Adrenal gland (tissue), 12 donors: ENCODE results near the gene IKZF5. TPM values are rescaled to one million over a fixed set of nuclear protein-coding genes. Genes with fewer than 3 reads are reported as not detected.

Source experiments
- DNase-seq, 7 donors: peaks; one replicate each; pipeline ENCODE4 v3.0.0-alpha.2; 2019 to 2020
- H3K27ac ChIP-seq, 5 donors: fragments of 200-600 bp; sonication (generic) in 4 of 5; 1 replicate in 3 of 5; 2 replicates in 2 of 5; pipeline versions ENCODE4 v1.5.1 to v1.8.0; 2016 to 2020; ENCODE audit warnings: mild to moderate bottlenecking in 1 of 5
- H3K27me3 ChIP-seq: fragments of 200-600 bp; 2 replicates; pipeline ENCODE4 v1.8.0; 2021
- H3K36me3 ChIP-seq, 2 donors: fragments of 200-600 bp; replicated peaks in 1 of 2; 1 replicate in 1 of 2; 2 replicates in 1 of 2; pipeline versions ENCODE4 v1.5.1 to v1.8.0; 2018 to 2022
- H3K4me1 ChIP-seq, 2 donors: fragments of 200-600 bp; replicated peaks in 1 of 2; 1 replicate in 1 of 2; 2 replicates in 1 of 2; pipeline versions ENCODE4 v1.5.1 to v1.8.0; 2018 to 2021
- H3K4me3 ChIP-seq, 4 donors: fragments of 200-600 bp; sonication (generic) in 3 of 4; one replicate each; pipeline ENCODE4 v1.5.1; 2016 to 2018
- H3K9me3 ChIP-seq, 3 donors: fragments of 200-600 bp; sonication (generic) in 1 of 3; replicated peaks in 1 of 3; 1 replicate in 2 of 3; 2 replicates in 1 of 3; pipeline versions ENCODE4 v1.5.1 to v1.8.0; 2016 to 2021
- POLR2A ChIP-seq, 2 donors: fragments of 450-650 bp; IDR thresholded peaks; one replicate each; pipeline ENCODE4 v1.6.1; 2017; ENCODE audit warnings: antibody characterized with exemption in 2 of 2, mild to moderate bottlenecking in 2 of 2, moderate library complexity in 1 of 2
- WGBS, 4 donors: extraction: QIAGEN DNeasy Blood & Tissue Kit in 2 of 4; methylation state at CpG; one replicate each; pipeline versions ENCODE4 v1.1.5 to v1.1.7; 2013 to 2017; 5-methylcytosine and 5-hydroxymethylcytosine counted together
- intact Hi-C, 2 donors: fragments of 100-400 bp; cut with DNase I; formaldehyde crosslinking; loops; one replicate each; pipeline versions ENCODE4 v1.14.1 to v1.15.0; 2022 to 2023
- polyA plus RNA-seq, 3 donors: library from polyadenylated mRNA; stranded (reverse); fragments of 200-250 nt in 2 of 3; fragments of 350-450 nt in 1 of 3; fragmentation: Illumina TruSeq in 1 of 3; extraction: RNeasy Lipid Tissue Mini Kit (QIAGEN cat#74804) in 1 of 3; gene quantifications; one replicate each; pipeline ENCODE4 v1.2.3, GENCODE V29; 2013 to 2014
- total RNA-seq, 9 donors: library from RNA; depleted of rRNA in 4 of 9; stranded (reverse); fragments of >200 nt in 4 of 9; fragments of 120-200 nt in 1 of 9; fragmentation: NEBNext Ultra II Directional in 1 of 9; extraction: Animal tissue kit (Norgen Biotek cat#: 25700) in 1 of 9; gene quantifications; one replicate each; pipeline versions ENCODE4 v1.1.0 to v1.2.4, GENCODE V29; 2013 to 2023
- TF ChIP-seq, protein P1 (sequence below), 6 experiments: fragments of 450-650 bp in 4 of 6; fragments of 200-600 bp in 2 of 6; sonication (generic) in 1 of 6; IDR thresholded peaks; 1 replicate in 5 of 6; 2 replicates in 1 of 6; pipeline versions ENCODE4 v1.5.1 to v1.8.0; 2016 to 2021; ENCODE audit warnings: antibody characterized with exemption in 6 of 6, mild to moderate bottlenecking in 2 of 6, moderate library complexity in 1 of 6
- donor health status: healthy with polysubstance abuse.
- donor health status: Bipolar disorder and iron deficiency.
- donor health status: DM: yes; HTN: yes; CAD: no.
- donor health status: DM: no; HTN: no; CAD: no.
- donor health status: DM: no; HTN: no; CAD: no.
- donor health status: DM: yes; HTN: yes; CAD: no.

The IKZF5 gene
- total and polyA plus RNA-seq, 12 donors, result 3.3 to 20.0 (median 12.0) TPM

GRCh38 chr10:122997864-122998263, 10.7 kb downstream of the IKZF5 start:
- Histone ChIP-seq H3K4me3 (no peak overlapping the region), H3K36me3 (peaks cover 0 to 21% of the 10 kb centered on the region in 2 donors), H3K4me1 (peaks cover 0 to 4% of the 10 kb centered on the region in 2 donors), H3K9me3 (no peaks in the 10 kb centered on the region), H3K27me3 (no peaks in the 10 kb centered on the region), H3K27ac (no peak overlapping the region)
- WGBS, 4 donors, result 87 to 92% (median 89%) methylated on average over 3 of the region's 3 CpGs
- DNase-seq, result no peak
- intact Hi-C loops, result no loop called here
- TF ChIP-seq, protein P1, sequence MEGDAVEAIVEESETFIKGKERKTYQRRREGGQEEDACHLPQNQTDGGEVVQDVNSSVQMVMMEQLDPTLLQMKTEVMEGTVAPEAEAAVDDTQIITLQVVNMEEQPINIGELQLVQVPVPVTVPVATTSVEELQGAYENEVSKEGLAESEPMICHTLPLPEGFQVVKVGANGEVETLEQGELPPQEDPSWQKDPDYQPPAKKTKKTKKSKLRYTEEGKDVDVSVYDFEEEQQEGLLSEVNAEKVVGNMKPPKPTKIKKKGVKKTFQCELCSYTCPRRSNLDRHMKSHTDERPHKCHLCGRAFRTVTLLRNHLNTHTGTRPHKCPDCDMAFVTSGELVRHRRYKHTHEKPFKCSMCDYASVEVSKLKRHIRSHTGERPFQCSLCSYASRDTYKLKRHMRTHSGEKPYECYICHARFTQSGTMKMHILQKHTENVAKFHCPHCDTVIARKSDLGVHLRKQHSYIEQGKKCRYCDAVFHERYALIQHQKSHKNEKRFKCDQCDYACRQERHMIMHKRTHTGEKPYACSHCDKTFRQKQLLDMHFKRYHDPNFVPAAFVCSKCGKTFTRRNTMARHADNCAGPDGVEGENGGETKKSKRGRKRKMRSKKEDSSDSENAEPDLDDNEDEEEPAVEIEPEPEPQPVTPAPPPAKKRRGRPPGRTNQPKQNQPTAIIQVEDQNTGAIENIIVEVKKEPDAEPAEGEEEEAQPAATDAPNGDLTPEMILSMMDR (IDR thresholded peaks at IDR 0.05), result no peak
- no peak for TF ChIP-seq POLR2A (IDR thresholded peaks at IDR 0.05)

DNA sequence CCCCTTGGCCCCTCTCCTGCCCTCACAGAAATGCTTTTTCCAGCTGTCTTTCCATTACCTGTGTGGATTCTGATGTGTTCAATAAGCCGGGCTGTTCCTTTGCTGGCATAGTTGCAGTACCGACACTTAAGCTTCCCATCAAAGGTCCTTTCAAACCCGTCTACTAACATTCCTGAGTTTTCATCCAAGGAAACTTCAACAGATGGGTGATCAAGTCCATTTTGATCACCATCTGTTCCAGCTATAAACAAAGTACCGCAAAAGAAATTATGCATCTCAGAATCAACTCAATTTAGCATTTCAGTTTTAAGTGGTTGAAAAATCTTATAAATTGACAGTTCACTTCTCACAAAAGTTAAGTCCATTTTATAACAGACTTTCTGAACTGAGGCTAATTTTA, 12.7 kb downstream of the IKZF5 start:
- Histone ChIP-seq H3K4me3 (no peak overlapping the region), H3K9me3 (no peaks in the 10 kb centered on the region), H3K4me1 (peaks cover 0 to 4% of the 10 kb centered on the region in 2 donors), H3K27me3 (no peaks in the 10 kb centered on the region), H3K36me3 (peaks cover 0 to 21% of the 10 kb centered on the region in 2 donors), H3K27ac (no peak overlapping the region)
- intact Hi-C loops, result no loop called here
- DNase-seq, result no peak
- TF ChIP-seq POLR2A (IDR thresholded peaks at IDR 0.05), result no peak
- TF ChIP-seq, protein P1 (IDR thresholded peaks at IDR 0.05), result no peak
- 96 to 100% (median 97%) methylated on average over 4 of the region's 4 CpGs for WGBS, 4 donors

- peaks cover 0 to 21% of the 10 kb centered on the region in 2 donors for H3K36me3 ChIP-seq
- intact Hi-C loops, result no loop called here
- WGBS, 4 donors, result 94 to 100% (median 95%) methylated on average over 5 to 6 of the region's 6 CpGs
Measured at GRCh38 chr10:122993797-122994336, 14.7 kb downstream of the IKZF5 start.

DNA sequence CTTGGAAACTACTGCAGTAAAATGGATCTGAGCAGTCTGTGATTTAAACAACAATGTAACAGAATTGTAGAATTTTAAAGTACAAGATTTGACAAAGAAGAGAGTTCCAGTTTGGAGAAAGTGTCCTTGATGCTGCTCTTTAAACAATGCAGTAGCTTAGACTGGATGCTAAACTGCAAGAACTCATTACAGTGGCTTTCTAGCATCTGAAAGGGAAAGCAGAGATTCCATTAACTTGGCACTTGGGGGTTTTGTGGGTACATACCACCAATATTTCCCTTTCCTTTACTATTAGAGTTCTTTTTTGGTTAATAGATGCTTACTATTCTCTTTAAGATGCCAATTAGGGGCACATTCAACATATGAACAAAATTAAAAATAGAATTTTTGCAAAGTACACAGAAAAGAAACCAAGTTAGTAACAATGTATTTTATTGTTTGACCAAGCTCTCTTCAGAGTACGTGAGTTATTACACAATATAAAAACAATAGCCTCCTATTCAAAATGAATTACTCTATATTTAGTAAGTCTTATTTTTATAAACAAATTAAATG, 16.5 kb downstream of the IKZF5 start:
- H3K4me1 ChIP-seq, result no peaks in the 10 kb centered on the region
- intact Hi-C loops, result no loop called here
- H3K36me3 ChIP-seq, result peaks cover 0 to 21% of the 10 kb centered on the region in 2 donors
- DNase-seq, result no peak
- TF ChIP-seq, protein P1 (IDR thresholded peaks at IDR 0.05), result no peak
- TF ChIP-seq POLR2A (IDR thresholded peaks at IDR 0.05), result no peak
- 70 to 88% (median 78%) methylated on average over 1 of the region's 1 CpG for WGBS, 4 donors
- no peak overlapping the region for H3K4me3 ChIP-seq
- H3K9me3 ChIP-seq, result no peaks in the 10 kb centered on the region
- no peak overlapping the region for H3K27ac ChIP-seq
- H3K27me3 ChIP-seq, result no peaks in the 10 kb centered on the region

More at GRCh38 chr10:122993797-122994336, 14.7 kb downstream of the IKZF5 start:
- Histone ChIP-seq H3K4me3 (no peak overlapping the region), H3K27ac (no peak overlapping the region), H3K4me1 (peaks cover 0 to 2% of the 10 kb centered on the region in 2 donors), H3K9me3 (no peaks in the 10 kb centered on the region), H3K27me3 (no peaks in the 10 kb centered on the region)
- TF ChIP-seq, protein P1 (IDR thresholded peaks at IDR 0.05), result no peak
- no peak for TF ChIP-seq POLR2A (IDR thresholded peaks at IDR 0.05)
- DNase-seq, result no peak
